ENCODE results near the gene GPR12. TPM values are rescaled to one million over a fixed set of nuclear protein-coding genes. Genes with fewer than 3 reads are reported as not detected.
"Not testable (repeated sequence)": the region's sequence is repeated elsewhere in the genome, so short reads cannot be mapped to it uniquely, and the experiment has no call there.

Gene GPR12
- total and polyA plus RNA-seq, 2 donors (not counting 3 experiments of a cell fraction or from before 2014, with no cell fraction given) = not detected

DNA sequence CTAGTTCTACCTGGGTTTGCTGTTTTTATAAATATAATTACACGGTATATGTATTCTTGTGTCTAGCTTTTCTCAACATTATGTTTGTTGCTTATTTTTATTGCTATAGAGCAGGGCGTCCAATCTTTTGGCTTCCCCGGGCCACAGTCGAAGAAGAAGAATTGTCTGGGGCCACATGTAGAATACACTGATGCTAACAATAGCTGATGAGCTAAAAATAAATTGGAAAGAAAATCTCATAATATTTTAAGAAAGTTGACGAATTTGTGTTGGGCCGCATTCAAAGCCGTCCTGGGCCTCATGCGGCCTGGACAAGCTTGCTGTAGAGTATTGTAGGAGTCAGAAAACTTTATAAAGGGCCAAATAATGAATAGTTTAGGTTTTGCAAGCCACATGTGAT lies 33.9 kb downstream of the GPR12 start:
- DNase-seq (ENCODE audit: low read depth, low spot score) = no peak
- Histone ChIP-seq H2AFZ (ENCODE audit: low read depth, low read length) (no peak overlapping the region), H3K9me3 (replicated peaks; ENCODE audit: control insufficient read depth, insufficient read depth, low read length) (no peaks in the 10 kb centered on the region), H3K27me3 (ENCODE audit: control insufficient read depth in 2 of 2, insufficient read depth in 2 of 2, low read length in 2 of 2) (peaks cover 0 to 1% of the 10 kb centered on the region in 2 experiments), H3K27ac (ENCODE audit: insufficient read depth, low read depth, low read length) (no peak overlapping the region), H3K79me2 (ENCODE audit: control insufficient read depth, insufficient read depth, low read length) (no peaks in the 10 kb centered on the region), H3K4me1 (ENCODE audit: control insufficient read depth, extremely low read depth, insufficient read depth, low read length) (no peaks in the 10 kb centered on the region), H3K4me2 (ENCODE audit: insufficient read depth, low read length) (no peak overlapping the region), H3K9me1 (replicated peaks; ENCODE audit: control insufficient read depth, extremely low read depth, insufficient read depth, low read length) (no peaks in the 10 kb centered on the region), H3K9ac (replicated peaks; ENCODE audit: extremely low read depth, insufficient read depth, low read length) (no peak overlapping the region), H3K4me3 (replicated peaks in 1 of 3; ENCODE audit: insufficient read depth in 1 of 3, low read depth in 1 of 3, low read length in 3 of 3) (no peak overlapping the region), H4K20me1 (replicated peaks; ENCODE audit: control insufficient read depth, extremely low read depth, insufficient read depth, low read length) (no peaks in the 10 kb centered on the region), H3K36me3 (ENCODE audit: control insufficient read depth in 2 of 2, extremely low read depth in 1 of 2, insufficient read depth in 2 of 2, low read length in 2 of 2) (no peaks in the 10 kb centered on the region)
- intact Hi-C loops (cut with micrococcal nuclease) (no loop called here), dilution Hi-C loops (cut with MboI; ENCODE audit: extremely low pct_ligation_motif_present, low sequenced_read_pairs) (no loop called here)
- ChIA-PET CTCF (no interaction called here), POLR2A (no interaction called here)
- FAIRE-seq = no peak
- no peak for TF ChIP-seq GATA2 (IDR thresholded peaks at IDR 0.05; ENCODE audit: insufficient read depth, insufficient read length, low read depth, low read length)
- TF ChIP-seq, protein P1, sequence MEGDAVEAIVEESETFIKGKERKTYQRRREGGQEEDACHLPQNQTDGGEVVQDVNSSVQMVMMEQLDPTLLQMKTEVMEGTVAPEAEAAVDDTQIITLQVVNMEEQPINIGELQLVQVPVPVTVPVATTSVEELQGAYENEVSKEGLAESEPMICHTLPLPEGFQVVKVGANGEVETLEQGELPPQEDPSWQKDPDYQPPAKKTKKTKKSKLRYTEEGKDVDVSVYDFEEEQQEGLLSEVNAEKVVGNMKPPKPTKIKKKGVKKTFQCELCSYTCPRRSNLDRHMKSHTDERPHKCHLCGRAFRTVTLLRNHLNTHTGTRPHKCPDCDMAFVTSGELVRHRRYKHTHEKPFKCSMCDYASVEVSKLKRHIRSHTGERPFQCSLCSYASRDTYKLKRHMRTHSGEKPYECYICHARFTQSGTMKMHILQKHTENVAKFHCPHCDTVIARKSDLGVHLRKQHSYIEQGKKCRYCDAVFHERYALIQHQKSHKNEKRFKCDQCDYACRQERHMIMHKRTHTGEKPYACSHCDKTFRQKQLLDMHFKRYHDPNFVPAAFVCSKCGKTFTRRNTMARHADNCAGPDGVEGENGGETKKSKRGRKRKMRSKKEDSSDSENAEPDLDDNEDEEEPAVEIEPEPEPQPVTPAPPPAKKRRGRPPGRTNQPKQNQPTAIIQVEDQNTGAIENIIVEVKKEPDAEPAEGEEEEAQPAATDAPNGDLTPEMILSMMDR (IDR thresholded peaks at IDR 0.05; ENCODE audit: extremely low read depth in 1 of 2, insufficient read depth in 1 of 2, low read depth in 1 of 2, low read length in 2 of 2) = no peak
- TF ChIP-seq POLR2A (IDR thresholded peaks at IDR 0.05; ENCODE audit: low read depth, low read length) = no peak
- TF ChIP-seq POLR2AphosphoS5 (IDR thresholded peaks at IDR 0.05; ENCODE audit: insufficient read depth, low read depth, low read length) = no peak
- TF ChIP-seq MAX (IDR thresholded peaks at IDR 0.05; ENCODE audit: insufficient read depth, insufficient read length) = no peak
- TF ChIP-seq FOS (IDR thresholded peaks at IDR 0.05; ENCODE audit: borderline replicate concordance, insufficient read depth, low read length) = no peak
- no peak for TF ChIP-seq JUN (IDR thresholded peaks at IDR 0.05; ENCODE audit: borderline replicate concordance, insufficient read depth, insufficient read length, low read depth)
- no peak for TF ChIP-seq MYC (IDR thresholded peaks at IDR 0.05; ENCODE audit: low read depth, low read length)
- no peak for TF ChIP-seq EZH2 (IDR thresholded peaks at IDR 0.05; ENCODE audit: borderline replicate concordance, low read depth, low read length, severe bottlenecking)
- BruUV-seq (replicated peaks) = no TSS peak

DNA sequence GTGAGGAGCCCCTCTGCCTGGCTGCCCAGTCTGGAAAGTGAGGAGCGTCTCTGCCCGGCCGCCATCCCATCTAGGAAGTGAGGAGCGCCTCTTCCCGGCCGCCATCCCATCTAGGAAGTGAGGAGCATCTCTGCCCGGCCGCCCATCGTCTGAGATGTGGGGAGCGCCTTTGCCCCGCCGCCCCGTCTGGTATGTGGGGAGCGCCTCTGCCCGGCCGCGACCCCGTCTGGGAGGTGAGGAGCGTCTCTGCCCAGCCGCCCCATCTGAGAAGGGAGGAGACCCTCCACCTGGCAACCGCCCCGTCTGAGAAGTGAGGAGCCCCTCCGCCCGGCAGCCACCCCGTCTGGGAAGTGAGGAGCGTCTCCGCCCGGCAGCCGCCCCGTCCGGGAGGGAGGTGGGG lies 37.0 kb downstream of the GPR12 start:
- H2AFZ ChIP-seq (ENCODE audit: low read depth, low read length); H3K36me3 ChIP-seq (ENCODE audit: control insufficient read depth in 2 of 2, extremely low read depth in 1 of 2, insufficient read depth in 2 of 2, low read length in 2 of 2); CTCF ChIA-PET; H3K27ac ChIP-seq (ENCODE audit: insufficient read depth, low read depth, low read length); POLR2A ChIA-PET; H3K4me2 ChIP-seq (ENCODE audit: insufficient read depth, low read length); H3K4me1 ChIP-seq (ENCODE audit: control insufficient read depth, extremely low read depth, insufficient read depth, low read length); H3K9ac ChIP-seq (replicated peaks; ENCODE audit: extremely low read depth, insufficient read depth, low read length); H3K9me3 ChIP-seq (replicated peaks; ENCODE audit: control insufficient read depth, insufficient read depth, low read length); DNase-seq (ENCODE audit: low read depth, low spot score); H3K79me2 ChIP-seq (ENCODE audit: control insufficient read depth, insufficient read depth, low read length); intact Hi-C loops (cut with micrococcal nuclease); H3K27me3 ChIP-seq (ENCODE audit: control insufficient read depth in 2 of 2, insufficient read depth in 2 of 2, low read length in 2 of 2); H3K9me1 ChIP-seq (replicated peaks; ENCODE audit: control insufficient read depth, extremely low read depth, insufficient read depth, low read length); BruUV-seq (replicated peaks); H3K4me3 ChIP-seq (replicated peaks in 1 of 3; ENCODE audit: insufficient read depth in 1 of 3, low read depth in 1 of 3, low read length in 3 of 3); H4K20me1 ChIP-seq (replicated peaks; ENCODE audit: control insufficient read depth, extremely low read depth, insufficient read depth, low read length); dilution Hi-C loops (cut with MboI; ENCODE audit: extremely low pct_ligation_motif_present, low sequenced_read_pairs); FAIRE-seq: not testable (repeated sequence)
